ENCODE data around the gene IGSF21. TPM values are rescaled to one million over a fixed set of nuclear protein-coding genes. Genes with fewer than 3 reads are reported as not detected.

Gene IGSF21
- polyA plus RNA-seq, 2 of the 4 experiments (the other 2 are of a cell fraction), result not detected

DNA sequence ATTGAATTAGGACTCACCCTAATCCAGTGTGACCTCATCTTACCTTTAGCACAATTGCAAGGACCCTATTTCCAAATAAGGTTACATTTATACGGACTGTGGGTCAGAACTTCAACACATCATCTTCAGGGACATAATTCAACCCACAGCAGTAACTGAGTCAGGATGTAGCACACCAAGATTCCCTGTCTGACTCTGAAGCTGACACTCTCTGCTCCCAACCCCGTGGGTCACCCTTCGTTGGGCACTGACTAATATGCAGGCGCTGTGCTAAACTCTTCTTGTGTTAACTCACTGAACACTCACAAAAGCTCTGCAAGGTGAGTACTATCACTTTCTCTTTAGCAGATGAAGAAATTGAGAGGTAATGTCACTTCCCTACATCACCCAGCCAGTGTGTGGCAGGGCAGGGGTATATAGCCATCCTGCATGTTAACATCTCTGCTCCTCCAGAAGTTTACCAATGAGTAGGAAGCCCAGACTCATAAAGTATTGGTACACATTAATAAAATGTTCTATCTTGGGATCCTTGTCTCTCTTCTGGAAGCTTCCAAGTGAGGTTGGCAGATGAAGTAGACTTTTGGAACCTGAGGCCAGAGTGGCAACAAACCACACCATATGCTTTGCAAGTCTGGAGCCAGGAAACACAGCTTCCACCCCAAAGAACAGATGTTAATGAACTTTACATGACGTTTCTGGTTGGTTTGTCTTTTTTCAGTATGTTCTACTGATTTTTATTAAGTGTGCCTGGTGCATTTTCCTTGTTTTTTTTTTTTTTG is 233.9 kb downstream of the IGSF21 start:
- ATAC-seq (no peak), FAIRE-seq (no peak), DNase-seq (ENCODE audit: low read depth in 1 of 2, low spot score in 1 of 2) (no peak)
- Histone ChIP-seq H3K4me2 (no peak overlapping the region), H3K9me3 (no peaks in the 10 kb centered on the region), H3K27ac (no peak overlapping the region), H3K4me1 (no peaks in the 10 kb centered on the region), H3K4me3 (no peak overlapping the region)
- ChIA-PET CTCF (no interaction called here), POLR2A (no interaction called here)
- WGBS (ENCODE audit: missing lambda C conversion rate), result 20% methylated on average over 5 of the region's 5 CpGs
- TF ChIP-seq SREBF2 (IDR thresholded peaks at IDR 0.05), result no peak
- TF ChIP-seq, protein P1, sequence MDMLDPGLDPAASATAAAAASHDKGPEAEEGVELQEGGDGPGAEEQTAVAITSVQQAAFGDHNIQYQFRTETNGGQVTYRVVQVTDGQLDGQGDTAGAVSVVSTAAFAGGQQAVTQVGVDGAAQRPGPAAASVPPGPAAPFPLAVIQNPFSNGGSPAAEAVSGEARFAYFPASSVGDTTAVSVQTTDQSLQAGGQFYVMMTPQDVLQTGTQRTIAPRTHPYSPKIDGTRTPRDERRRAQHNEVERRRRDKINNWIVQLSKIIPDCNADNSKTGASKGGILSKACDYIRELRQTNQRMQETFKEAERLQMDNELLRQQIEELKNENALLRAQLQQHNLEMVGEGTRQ (IDR thresholded peaks at IDR 0.05), result no peak
- TF ChIP-seq JUNB (IDR thresholded peaks at IDR 0.05), result no peak
- no peak for TF ChIP-seq EHMT2 (IDR thresholded peaks at IDR 0.05; ENCODE audit: low read depth)

DNA sequence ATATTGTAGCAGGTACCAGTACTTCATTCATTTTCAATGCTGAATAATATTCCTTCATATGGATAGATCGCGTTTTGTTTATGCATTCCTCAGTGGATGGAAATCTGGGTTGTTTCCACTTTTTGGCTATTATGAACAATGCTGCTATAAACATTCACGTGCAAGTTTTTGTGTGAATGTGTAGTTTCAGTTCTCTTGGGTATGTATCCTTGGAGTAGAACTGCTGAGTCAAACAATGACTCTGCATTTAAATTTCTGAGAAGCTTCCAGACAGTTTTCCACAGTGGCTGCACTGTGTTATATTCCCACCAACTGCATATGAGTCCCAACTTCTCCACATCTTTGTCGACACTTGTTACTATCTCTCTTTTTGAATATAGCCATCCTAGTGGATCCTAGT is 235.1 kb downstream of the IGSF21 start:
- no peak for FAIRE-seq
- ATAC-seq, result no peak
- H3K4me3 ChIP-seq, result no peak overlapping the region
- TF ChIP-seq MAFK (IDR thresholded peaks at IDR 0.05; ENCODE audit: partially characterized antibody) (peak; percentile 42), HEYL (CRISPR knock-in tag; IDR thresholded peaks at IDR 0.05) (no peak), ZNF302 (CRISPR knock-in tag; IDR thresholded peaks at IDR 0.05) (no peak), CBX2 (IDR thresholded peaks at IDR 0.05; ENCODE audit: borderline replicate concordance, low read depth) (no peak), ZC3H11A (IDR thresholded peaks at IDR 0.05) (no peak), TP53 (CRISPR knock-in tag; IDR thresholded peaks at IDR 0.05) (no peak), HOXB13 (CRISPR knock-in tag; IDR thresholded peaks at IDR 0.05; ENCODE audit: low read depth) (no peak)
- TF ChIP-seq, protein P2, sequence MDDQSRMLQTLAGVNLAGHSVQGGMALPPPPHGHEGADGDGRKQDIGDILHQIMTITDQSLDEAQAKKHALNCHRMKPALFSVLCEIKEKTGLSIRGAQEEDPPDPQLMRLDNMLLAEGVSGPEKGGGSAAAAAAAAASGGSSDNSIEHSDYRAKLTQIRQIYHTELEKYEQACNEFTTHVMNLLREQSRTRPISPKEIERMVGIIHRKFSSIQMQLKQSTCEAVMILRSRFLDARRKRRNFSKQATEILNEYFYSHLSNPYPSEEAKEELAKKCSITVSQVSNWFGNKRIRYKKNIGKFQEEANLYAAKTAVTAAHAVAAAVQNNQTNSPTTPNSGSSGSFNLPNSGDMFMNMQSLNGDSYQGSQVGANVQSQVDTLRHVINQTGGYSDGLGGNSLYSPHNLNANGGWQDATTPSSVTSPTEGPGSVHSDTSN (IDR thresholded peaks at IDR 0.05), result no peak
- TF ChIP-seq, protein P1 (IDR thresholded peaks at IDR 0.05), result no peak
- H3K4me1 ChIP-seq, result no peaks in the 10 kb centered on the region
- POLR2A ChIA-PET, result no interaction called here
- no peak overlapping the region for H3K27ac ChIP-seq
- no peak overlapping the region for H3K4me2 ChIP-seq
- no peaks in the 10 kb centered on the region for H3K9me3 ChIP-seq
- no peak for DNase-seq (ENCODE audit: low read depth in 1 of 2, low spot score in 1 of 2)
- 62% methylated on average over 4 of the region's 4 CpGs for WGBS (ENCODE audit: missing lambda C conversion rate)
- CTCF ChIA-PET, result no interaction called here

DNA sequence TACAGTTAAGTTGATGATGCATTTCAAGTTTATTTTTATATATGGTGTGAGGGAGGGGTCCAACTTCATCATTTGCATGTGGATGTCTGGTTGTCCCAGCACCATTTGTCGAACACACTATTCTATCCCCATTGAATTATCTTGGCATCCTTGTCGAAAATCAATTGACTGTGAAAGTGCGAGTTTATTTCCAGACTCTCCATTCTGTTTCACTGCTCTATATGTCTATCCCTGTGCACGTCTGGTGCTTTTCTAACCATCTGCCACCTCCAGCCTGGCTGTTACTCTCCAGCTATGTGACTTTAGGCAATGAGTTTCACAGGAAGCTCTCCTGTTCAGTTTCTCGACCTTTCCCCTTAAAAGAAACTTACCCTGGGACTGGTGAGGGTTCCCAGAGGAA is 236.0 kb downstream of the IGSF21 start:
- H3K4me1 ChIP-seq, result no peaks in the 10 kb centered on the region
- CTCF ChIA-PET, result no interaction called here
- no peak overlapping the region for H3K4me3 ChIP-seq
- TF ChIP-seq, protein P1 (IDR thresholded peaks at IDR 0.05), result no peak
- TF ChIP-seq EHF (CRISPR knock-in tag; IDR thresholded peaks at IDR 0.05), result no peak
- no peak for TF ChIP-seq SREBF2 (IDR thresholded peaks at IDR 0.05)
- TF ChIP-seq ZC3H11A (IDR thresholded peaks at IDR 0.05), result no peak
- TF ChIP-seq RARB (CRISPR knock-in tag; IDR thresholded peaks at IDR 0.05), result no peak
- TF ChIP-seq CHD2 (IDR thresholded peaks at IDR 0.05; ENCODE audit: low read length, partially characterized antibody), result no peak
- no peak for TF ChIP-seq CBX8 (IDR thresholded peaks at IDR 0.05)
- TF ChIP-seq JUN (IDR thresholded peaks at IDR 0.05), result no peak
- TF ChIP-seq FOXS1 (CRISPR knock-in tag; IDR thresholded peaks at IDR 0.05), result no peak
- FAIRE-seq, result no peak
- no peak for DNase-seq (ENCODE audit: low read depth in 1 of 2, low spot score in 1 of 2)
- no peaks in the 10 kb centered on the region for H3K9me3 ChIP-seq
- WGBS (ENCODE audit: missing lambda C conversion rate), result 38% methylated on average over 5 of the region's 5 CpGs
- ATAC-seq, result no peak
- H3K27ac ChIP-seq, result no peak overlapping the region
- H3K4me2 ChIP-seq, result no peak overlapping the region
- POLR2A ChIA-PET, result no interaction called here
